Subcutaneous abdominal adipose tissue (tissue), 5 donors: ENCODE measurements around the gene PANX1.
A peak's percentile ranks its signal among the peaks of the same experiment; 100 is the strongest.

ENCODE experiments used
- H3K27ac ChIP-seq: one replicate; pipeline ENCODE4 v1.7.0; 2013; ENCODE audit warnings: low read depth, mild to moderate bottlenecking, inconsistent platforms, low read length, moderate library complexity
- H3K27me3 ChIP-seq, 5 donors: one replicate each; pipeline ENCODE4 v1.7.0; 2013; ENCODE audit warnings: low read length in 5 of 5, inconsistent platforms in 1 of 5; ENCODE audit not compliant: control insufficient read depth in 5 of 5, insufficient read depth in 4 of 5
- H3K36me3 ChIP-seq, 5 donors: one replicate each; pipeline ENCODE4 v1.7.0; 2013; ENCODE audit warnings: low read length in 5 of 5; ENCODE audit not compliant: control insufficient read depth in 5 of 5, insufficient read depth in 5 of 5
- H3K4me1 ChIP-seq, 5 donors: one replicate each; pipeline ENCODE4 v1.7.0; 2013; ENCODE audit warnings: low read length in 5 of 5, mild to moderate bottlenecking in 3 of 5, moderate library complexity in 1 of 5; ENCODE audit not compliant: control insufficient read depth in 5 of 5, insufficient read depth in 5 of 5
- H3K4me3 ChIP-seq, 5 donors: one replicate each; pipeline ENCODE4 v1.7.0; 2013; ENCODE audit warnings: low read length in 5 of 5, low read depth in 1 of 5
- H3K9ac ChIP-seq, 5 donors: one replicate each; pipeline ENCODE4 v1.7.0; 2013; ENCODE audit warnings: low read length in 5 of 5, mild to moderate bottlenecking in 4 of 5, moderate library complexity in 3 of 5
- H3K9me3 ChIP-seq, 5 donors: one replicate each; pipeline ENCODE4 v1.7.0; 2013; ENCODE audit warnings: low read length in 5 of 5; ENCODE audit not compliant: control insufficient read depth in 5 of 5
- donor health status: healthy.
- donor health status: healthy.
- donor health status: healthy.
- donor health status: healthy.
- donor health status: healthy.

Gene PANX1

DNA sequence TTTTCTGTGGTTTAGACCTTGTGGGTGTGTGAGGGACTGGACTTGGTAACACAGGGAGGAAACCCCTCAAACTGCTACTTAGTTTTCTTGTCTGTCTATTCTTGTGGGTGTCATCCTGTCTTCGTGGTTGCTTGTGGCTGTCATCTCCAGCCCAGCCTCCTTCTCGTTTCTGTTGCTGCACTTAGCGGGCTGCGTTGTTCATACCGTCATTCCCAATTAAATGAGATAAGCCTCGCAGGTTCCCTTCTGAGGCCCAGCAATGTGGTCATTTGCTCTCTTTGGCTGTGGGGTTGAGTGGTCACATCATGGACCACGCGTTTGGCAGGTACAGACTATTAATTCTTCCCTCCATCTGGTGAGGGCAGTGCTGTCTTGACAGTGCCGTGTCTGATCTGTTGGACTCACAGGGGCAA lies 18.8 kb downstream of the PANX1 start:
- peaks cover 9 to 33% (median 32%) of the 10 kb centered on the region in 5 donors for H3K4me1 ChIP-seq

DNA sequence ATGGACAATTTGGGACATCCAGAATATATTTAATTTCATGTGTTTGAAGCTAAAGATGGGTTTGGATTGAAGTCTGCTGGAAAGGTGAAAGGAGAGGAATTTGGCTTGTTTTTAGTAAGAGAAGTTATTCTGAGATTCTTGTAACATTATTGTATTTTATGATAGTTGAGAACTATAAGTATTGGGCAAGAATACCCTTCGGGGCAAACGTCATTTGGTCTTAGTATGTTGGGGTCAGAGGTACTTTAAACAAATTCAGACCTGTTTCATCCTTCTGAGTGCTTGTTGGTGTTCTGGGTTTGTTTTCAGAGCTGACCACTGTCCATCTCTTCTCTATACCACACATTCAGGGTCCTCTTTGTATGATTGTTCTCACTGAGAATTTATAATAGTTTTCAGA lies 19.5 kb downstream of the PANX1 start:
- Histone ChIP-seq H3K27ac (no peak overlapping the region), H3K9ac (no peak overlapping the region), H3K36me3 (no peaks in the 10 kb centered on the region), H3K4me1 (peaks cover 11 to 36% (median 34%) of the 10 kb centered on the region in 5 donors), H3K9me3 (no peaks in the 10 kb centered on the region), H3K4me3 (no peak overlapping the region), H3K27me3 (no peaks in the 10 kb centered on the region)

More for the DNA sequence above, 18.8 kb downstream of the PANX1 start:
- no peak overlapping the region for H3K9ac ChIP-seq
- H3K27me3 ChIP-seq, result no peaks in the 10 kb centered on the region
- H3K36me3 ChIP-seq, result no peaks in the 10 kb centered on the region
- H3K4me3 ChIP-seq, result no peak overlapping the region
- H3K27ac ChIP-seq, result no peak overlapping the region
- no peaks in the 10 kb centered on the region for H3K9me3 ChIP-seq

DNA sequence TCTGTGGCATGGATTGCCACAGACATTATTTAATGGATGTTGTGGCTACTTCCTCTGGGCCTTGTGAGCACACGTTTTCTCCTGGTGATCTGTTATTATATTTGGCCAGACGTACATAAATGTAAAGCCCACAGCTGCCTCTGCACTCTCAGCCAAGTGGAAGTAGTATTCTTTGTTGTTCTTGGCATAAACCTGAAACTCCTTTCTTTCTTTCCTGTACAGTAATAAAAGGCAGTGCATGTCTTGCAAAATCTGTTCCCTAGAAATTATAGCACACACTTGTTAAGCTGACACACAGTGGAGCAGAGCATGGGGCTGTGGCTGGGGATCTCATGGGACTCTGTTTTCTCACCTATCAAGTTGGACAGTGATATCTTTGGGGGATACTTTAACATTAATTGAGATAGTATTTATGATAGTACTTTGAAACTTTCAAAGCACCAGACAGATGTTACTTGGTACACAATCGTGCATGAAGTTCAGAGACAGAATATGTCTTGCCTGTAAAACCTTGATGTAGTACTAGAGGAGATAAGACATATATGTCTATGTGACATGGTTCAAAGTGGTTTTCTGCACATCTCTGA lies 20.9 kb downstream of the PANX1 start:
- no peak overlapping the region for H3K4me3 ChIP-seq

DNA sequence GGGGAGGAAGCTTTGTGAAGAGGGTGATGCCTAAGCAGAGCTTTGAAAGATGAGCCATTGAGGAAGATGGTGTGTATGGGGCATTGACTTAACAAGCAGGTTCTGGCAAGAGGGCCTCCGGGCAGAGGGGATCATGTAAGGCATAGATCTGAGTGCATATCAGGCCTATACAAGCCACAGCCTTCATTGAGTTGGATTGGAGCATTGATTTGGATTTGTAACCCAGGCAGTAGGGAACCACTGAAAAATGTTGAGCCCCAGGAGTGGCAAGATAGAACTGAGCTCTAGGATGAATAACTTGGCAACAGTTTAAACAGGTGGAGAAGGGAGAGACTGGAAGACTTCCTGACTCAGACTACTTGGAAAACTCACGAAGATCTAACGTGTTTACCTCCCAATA lies 21.4 kb downstream of the PANX1 start:
- no peak overlapping the region for H3K9ac ChIP-seq
- no peak overlapping the region for H3K4me3 ChIP-seq
- H3K36me3 ChIP-seq, result peaks cover 0 to 8% (median 6%) of the 10 kb centered on the region in 5 donors
- no peaks in the 10 kb centered on the region for H3K9me3 ChIP-seq
- peaks cover 11 to 36% (median 33%) of the 10 kb centered on the region in 5 donors for H3K4me1 ChIP-seq
- no peaks in the 10 kb centered on the region for H3K27me3 ChIP-seq
- no peak overlapping the region for H3K27ac ChIP-seq

More for the DNA sequence above, 20.9 kb downstream of the PANX1 start:
- no peak overlapping the region for H3K9ac ChIP-seq
- peaks cover 0 to 8% (median 6%) of the 10 kb centered on the region in 5 donors for H3K36me3 ChIP-seq
- no peaks in the 10 kb centered on the region for H3K9me3 ChIP-seq
- H3K27me3 ChIP-seq, result no peaks in the 10 kb centered on the region
- H3K27ac ChIP-seq, result no peak overlapping the region
- H3K4me1 ChIP-seq, result peaks cover 11 to 36% (median 34%) of the 10 kb centered on the region in 5 donors

DNA sequence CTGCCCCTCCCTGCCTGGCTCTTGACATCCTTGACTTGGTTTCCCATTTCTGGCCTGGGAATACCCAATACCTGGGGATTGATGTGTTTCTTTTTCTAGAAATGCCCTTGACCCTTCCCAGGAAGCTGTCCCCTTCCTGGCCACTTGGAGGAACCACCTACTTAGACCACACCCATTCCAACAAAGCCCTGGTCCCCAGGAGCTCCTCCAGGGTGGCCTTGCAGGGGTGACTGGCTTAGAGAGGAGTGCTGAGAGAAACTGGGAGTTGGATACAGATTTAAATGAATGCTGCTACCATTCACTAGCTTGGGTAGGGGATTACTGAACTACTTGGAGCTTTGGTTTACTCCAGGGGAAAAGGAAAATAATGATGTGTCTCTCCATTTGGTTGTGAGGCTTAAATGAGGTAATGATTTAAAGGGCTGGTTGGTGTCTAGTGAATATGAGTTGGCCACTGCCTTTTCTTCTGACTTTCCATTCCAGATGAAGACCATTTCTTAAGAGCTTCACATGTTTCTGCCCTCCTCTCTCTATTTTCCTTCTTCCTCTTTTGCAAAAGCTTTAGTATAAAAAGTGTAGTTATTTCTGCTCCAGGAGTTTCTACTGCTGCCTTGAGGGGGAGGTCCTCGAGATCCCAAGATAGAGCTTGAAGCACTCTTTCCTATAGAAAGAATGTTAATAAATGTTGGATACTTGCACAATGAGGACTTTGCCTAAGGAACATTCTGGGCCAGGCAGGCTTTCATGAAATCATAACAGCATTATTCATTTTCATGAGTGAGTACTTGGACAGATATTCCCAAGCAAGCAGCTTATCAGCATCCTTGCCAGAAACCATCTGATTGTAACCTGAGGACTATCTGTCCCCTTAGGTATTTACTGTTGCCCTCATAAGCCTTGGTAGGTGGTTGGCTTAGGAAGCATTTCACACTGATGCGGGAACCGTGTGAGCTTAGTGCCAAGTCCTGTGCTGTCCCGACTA lies 22.4 kb downstream of the PANX1 start:
- H3K9ac ChIP-seq, result no peak overlapping the region
- peaks cover 11 to 33% (median 24%) of the 10 kb centered on the region in 5 donors for H3K4me1 ChIP-seq
- peaks cover 0 to 8% (median 6%) of the 10 kb centered on the region in 5 donors for H3K36me3 ChIP-seq
- H3K9me3 ChIP-seq, result no peaks in the 10 kb centered on the region
- H3K4me3 ChIP-seq, result no peak overlapping the region
- no peaks in the 10 kb centered on the region for H3K27me3 ChIP-seq
- peak overlapping the region; percentile 40 for H3K27ac ChIP-seq

DNA sequence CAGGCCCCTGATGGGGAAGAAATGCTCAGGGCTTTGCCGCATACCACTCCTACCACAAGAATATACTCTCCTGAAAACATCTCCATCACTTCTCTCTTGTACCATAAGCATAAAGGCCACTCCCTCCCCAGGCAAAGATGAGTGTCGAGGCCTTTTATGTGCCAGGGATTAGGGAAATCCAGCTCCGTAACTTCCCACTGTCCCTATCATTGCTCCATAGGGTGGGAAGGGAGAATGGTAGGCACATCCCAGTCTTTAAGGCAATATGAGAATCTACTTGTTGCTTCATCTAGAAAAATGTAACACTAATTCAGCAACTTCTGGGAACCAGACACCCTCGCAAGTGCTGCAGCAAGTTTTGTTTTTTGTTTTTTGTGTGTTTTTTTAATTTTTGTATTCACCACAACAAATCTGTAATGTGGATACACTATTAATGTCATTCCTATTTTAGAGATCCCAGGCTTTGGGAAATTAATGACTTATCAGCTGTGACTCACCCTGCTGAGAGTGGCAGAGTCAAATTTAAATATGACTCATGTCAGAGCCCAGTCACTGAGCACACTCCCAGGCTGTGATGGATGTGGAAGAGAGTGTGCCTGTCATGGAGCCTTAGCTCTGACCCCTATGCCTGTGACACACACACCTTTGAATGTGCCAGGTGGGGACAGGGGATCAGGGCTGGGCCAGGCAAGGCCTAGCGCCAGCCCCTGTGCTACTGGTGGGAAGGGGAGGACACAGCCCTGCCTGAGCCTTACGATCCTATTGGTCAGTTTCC lies 23.4 kb downstream of the PANX1 start:
- Histone ChIP-seq H3K27me3 (no peaks in the 10 kb centered on the region), H3K9me3 (no peaks in the 10 kb centered on the region), H3K36me3 (peaks cover 0 to 8% (median 6%) of the 10 kb centered on the region in 5 donors), H3K27ac (peak overlapping the region; percentile 40), H3K4me3 (no peak overlapping the region), H3K4me1 (peaks cover 11 to 26% (median 16%) of the 10 kb centered on the region in 5 donors), H3K9ac (peak overlapping the region in 1 of 5 donors; percentile 59)

DNA sequence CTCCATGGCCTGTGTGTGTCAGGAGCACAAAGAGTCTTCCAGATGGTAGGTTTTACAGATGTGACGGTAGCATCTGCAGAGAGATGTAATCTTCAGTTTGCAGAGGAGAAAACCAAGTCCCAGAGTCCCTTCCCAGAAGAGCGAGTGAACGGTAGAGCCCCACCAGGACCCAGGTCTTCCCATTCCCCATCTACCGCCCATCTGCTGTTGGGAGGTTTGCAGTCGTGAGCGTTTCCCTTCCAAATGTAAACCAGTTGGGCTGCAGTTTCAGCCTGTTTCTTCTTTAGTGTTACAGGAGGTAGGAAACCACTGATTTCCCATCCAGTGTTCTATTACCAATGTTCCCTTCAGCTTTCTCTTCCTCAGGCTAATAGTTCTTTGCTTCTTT lies 24.0 kb downstream of the PANX1 start:
- peaks cover 11 to 26% (median 16%) of the 10 kb centered on the region in 5 donors for H3K4me1 ChIP-seq
- H3K9ac ChIP-seq, result no peak overlapping the region
- peak overlapping the region; percentile 39 for H3K27ac ChIP-seq
- peaks cover 0 to 8% (median 6%) of the 10 kb centered on the region in 5 donors for H3K36me3 ChIP-seq
- H3K4me3 ChIP-seq, result no peak overlapping the region
- no peaks in the 10 kb centered on the region for H3K9me3 ChIP-seq
- H3K27me3 ChIP-seq, result no peaks in the 10 kb centered on the region

DNA sequence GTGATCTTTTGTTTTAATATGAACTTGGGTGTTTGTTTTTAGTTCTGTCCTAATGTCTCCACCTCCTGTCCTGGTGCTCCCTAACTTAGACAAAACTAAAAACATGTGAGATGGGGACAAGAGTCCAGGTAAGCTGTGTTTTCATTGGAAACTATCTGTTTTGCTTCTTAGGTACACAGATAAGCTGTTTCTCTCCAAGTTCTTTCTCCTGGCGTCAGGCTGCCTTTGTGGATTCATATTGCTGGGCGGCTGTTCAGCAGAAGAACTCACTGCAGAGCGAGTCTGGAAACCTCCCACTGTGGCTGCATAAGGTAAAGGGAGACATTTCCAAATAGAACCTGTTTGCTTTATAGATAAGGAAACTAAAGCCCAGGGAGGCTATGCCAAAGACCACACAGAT lies 24.7 kb downstream of the PANX1 start:
- peaks cover 11 to 24% (median 16%) of the 10 kb centered on the region in 5 donors for H3K4me1 ChIP-seq
- peaks cover 0 to 8% (median 6%) of the 10 kb centered on the region in 5 donors for H3K36me3 ChIP-seq
- no peak overlapping the region for H3K9ac ChIP-seq
- no peaks in the 10 kb centered on the region for H3K9me3 ChIP-seq
- H3K4me3 ChIP-seq, result no peak overlapping the region
- H3K27ac ChIP-seq, result no peak overlapping the region
- H3K27me3 ChIP-seq, result no peaks in the 10 kb centered on the region

DNA sequence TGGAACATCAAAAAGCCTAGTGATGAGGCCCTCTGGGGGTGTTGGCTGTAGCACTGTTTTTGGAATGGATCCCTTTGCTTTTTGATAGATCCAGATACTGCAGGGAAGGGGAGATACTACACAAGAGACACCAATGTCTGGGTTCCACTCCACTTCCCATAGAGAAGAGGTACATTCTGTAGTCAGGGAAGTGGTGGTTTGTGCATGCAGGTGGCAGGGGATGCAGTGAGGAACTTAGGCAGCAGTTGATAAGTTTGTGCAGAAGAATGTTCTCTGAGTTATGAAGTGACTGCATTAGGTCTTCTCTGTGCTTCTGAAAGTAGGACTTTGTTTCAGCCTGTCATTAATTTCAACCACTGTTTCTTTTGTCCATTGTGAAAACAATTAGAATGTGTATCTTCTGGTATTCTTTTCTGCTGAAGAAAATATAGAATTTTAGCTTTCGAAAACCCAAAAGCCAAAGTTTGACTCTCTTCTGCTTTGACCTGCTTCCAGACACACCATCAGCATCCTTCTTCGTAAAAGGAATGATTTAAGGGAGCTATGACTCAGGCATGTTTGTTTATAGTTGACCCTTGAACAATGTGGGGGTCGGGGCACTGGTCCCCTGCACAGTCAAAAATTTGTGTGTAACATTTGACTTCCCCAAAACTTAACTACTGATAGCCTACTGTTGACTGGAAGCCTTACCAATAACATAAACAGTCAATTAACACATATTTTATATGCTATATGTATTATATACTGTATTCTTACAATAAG lies 25.6 kb downstream of the PANX1 start:
- no peaks in the 10 kb centered on the region for H3K9me3 ChIP-seq
- no peaks in the 10 kb centered on the region for H3K27me3 ChIP-seq
- peaks cover 11 to 23% (median 16%) of the 10 kb centered on the region in 5 donors for H3K4me1 ChIP-seq
- H3K9ac ChIP-seq, result no peak overlapping the region
- peaks cover 0 to 8% (median 6%) of the 10 kb centered on the region in 5 donors for H3K36me3 ChIP-seq
- no peak overlapping the region for H3K27ac ChIP-seq
- H3K4me3 ChIP-seq, result no peak overlapping the region
